GM18505 (cell line): Measurements from ENCODE around the gene YAF2.

Experiments
- ATAC-seq: cut with Tn5 transposase; IDR thresholded peaks from one replicate; pipeline ENCODE4 v1.9.1; 2021; ENCODE audit not compliant: unreplicated experiment
- POLR2A ChIP-seq: IDR thresholded peaks from 4 replicates; pipeline ENCODE4 v1.6.1; 2011; ENCODE audit warnings: borderline replicate concordance; ENCODE audit not compliant: insufficient read depth, insufficient read length; ENCODE audit errors: extremely low read depth

The YAF2 gene, protein sequence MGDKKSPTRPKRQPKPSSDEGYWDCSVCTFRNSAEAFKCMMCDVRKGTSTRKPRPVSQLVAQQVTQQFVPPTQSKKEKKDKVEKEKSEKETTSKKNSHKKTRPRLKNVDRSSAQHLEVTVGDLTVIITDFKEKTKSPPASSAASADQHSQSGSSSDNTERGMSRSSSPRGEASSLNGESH

DNA sequence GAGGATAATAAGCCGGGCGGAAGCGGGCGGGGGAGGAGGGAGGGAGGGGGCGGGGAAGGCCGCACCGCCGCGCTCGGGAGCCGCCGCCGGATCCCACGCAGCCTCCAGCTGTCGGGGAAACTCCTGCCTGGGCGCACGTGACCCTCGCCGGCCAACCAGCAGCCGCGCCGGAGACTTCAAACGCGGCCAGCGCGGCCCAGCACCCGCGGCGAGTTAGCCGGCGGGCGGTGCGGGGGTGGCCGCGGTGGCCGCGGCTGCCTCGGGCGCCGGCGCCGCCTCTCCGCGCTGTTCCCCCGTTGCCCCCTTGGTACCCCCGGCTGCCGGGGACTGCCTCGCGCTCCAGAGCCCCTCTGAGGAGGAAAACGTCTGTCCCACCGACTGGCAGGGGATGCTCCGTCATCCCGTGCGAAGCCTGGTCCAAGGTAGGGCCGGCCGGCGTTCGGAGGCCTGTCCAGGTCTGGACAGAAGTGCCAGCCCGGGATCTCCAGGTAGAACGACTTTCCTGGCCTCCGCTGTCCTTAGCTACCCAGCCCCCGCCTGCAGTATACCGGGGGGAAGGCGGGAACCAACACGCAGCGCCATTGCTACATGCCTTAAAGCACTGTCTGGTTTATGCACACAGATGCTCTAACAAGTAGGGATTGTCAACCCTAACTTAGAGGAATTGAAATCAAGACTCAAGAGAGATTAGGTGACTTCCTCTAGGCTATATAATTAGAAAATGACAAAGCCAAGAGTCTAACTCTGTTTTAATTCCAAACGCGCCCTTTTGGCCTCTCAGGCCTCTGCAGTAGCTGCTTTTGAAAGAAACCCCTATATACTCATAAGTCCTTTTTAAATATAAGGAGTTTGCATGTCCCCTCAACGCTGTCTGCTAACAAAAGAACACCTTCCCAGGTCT, at the start of gene YAF2:
TSS of gene YAF2 (minus strand) at position 9 of the 901 bp plus-strand sequence. CDS start 68 bp downstream, outside the sequence.
- peak; percentile 66 for TF ChIP-seq POLR2A
- peak; percentile 84 for ATAC-seq

DNA sequence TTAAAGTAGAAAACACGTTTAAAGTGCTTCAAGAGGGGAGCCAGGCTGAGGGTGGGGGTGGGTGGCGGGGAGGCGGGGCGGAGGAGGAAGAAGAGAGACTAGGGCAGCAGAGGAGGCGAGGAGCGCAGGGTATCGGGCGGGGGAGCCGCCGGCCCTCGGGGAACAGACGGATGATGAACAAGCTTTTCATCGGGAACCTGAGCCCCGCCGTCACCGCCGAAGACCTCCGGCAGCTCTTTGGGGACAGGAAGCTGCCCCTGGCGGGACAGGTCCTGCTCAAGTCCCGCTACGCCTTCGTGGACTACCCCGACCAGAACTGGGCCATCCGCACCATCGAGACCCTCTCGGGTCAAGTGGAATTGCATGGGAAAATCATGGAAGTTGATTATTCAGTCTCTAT, 48.7 kb upstream of the YAF2 start:
- TF ChIP-seq POLR2A, result no peak

DNA sequence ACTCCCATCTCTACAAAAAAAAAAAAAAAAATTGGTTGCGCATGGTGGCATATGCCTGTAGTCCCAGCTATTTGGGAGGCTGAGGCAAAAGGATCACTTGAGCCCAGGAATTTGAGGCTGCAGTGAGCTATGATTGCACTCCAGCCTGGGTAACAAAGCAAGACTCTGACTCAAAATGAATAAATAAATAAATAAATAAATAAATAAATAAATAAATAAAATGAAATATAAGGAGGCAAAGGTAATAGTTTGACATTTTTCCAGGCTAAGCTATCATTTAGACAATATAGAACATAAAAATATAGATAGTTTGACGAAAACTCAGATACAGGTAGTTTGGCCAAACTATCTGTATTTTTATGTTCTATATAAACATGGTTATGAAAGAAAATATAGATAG, 47.4 kb upstream of the YAF2 start:
- no peak for ATAC-seq

More for the DNA sequence above, 48.7 kb upstream of the YAF2 start:
- no peak for ATAC-seq

DNA sequence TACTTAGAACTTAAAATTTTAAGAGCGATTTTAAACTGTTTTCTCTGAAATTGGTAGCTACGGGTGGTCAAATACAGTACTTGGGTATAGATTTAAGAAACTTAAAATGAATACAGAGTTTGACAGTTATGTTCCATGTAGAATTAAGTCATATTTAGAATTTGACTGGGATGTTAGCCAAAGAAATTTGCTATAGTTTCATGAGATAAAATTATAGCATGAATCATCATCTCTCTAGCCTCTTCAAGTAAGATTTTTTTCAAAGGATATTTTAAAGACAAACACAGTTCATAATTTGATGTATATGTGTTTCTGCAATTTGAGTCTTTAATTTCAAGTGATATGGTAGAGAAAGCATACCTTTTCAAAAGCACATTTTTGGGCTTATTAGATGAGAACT, 46.8 kb upstream of the YAF2 start:
- no peak for ATAC-seq
- TF ChIP-seq POLR2A, result no peak

More for the DNA sequence above, 47.4 kb upstream of the YAF2 start:
- TF ChIP-seq POLR2A, result no peak

DNA sequence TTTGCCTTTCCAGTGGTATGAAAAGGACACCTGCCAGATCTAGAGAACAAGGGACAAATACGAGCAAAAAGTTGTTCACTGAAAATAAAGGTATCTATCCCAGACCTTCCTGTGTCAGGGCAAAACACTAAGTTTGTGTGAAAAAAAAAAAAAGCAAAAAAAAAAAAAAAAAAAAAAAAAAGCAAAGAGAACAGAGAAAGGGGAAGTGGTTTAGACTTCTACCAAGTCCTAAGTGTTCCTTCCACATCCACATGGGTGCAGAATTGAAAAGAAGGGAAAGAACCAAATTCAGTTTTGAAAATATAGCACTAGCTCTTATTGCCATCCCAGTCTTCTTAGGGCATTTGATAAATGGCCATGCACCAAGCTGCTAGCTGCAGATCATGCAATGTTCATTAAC, 46.1 kb upstream of the YAF2 start:
- no peak for TF ChIP-seq POLR2A
- no peak for ATAC-seq

DNA sequence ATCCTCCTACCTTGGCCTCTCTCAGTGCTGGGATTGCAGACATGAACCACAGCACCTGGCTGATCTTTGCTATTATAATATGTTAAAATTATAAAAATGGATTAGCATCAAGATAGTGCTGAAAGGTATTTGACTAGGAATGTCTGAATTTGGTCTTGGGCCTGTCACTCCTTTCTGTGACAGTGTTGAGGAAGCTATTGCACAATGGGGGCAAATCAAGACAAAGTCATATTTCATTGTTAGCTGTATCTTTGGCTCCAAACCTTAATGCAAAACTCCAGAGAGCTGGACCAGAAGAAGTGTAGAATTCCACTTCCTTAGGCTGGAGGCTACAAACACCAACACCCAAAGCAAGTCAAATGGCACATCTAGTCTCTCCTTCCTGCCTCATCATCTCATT, 45.7 kb upstream of the YAF2 start:
- ATAC-seq, result no peak
- TF ChIP-seq POLR2A, result no peak

DNA sequence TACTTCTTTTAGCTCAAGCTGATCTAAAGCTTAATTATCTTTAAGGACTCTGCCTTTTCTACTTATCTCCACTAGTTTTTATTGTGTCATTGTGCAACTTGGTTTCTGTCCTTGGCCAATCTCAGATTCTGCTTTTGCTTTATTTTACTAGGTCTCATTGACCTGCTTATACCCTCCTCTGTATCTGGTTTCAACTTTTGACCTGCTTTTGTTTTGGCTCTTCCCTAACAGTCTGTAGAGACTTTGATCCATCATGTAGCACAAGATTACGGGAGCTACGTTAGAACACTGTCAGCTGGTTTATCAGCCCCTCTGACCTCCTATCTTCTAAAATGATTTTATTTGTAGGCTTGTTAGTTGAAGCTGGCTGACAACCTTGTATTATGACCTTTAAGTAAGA, 44.2 kb upstream of the YAF2 start:
- no peak for TF ChIP-seq POLR2A

DNA sequence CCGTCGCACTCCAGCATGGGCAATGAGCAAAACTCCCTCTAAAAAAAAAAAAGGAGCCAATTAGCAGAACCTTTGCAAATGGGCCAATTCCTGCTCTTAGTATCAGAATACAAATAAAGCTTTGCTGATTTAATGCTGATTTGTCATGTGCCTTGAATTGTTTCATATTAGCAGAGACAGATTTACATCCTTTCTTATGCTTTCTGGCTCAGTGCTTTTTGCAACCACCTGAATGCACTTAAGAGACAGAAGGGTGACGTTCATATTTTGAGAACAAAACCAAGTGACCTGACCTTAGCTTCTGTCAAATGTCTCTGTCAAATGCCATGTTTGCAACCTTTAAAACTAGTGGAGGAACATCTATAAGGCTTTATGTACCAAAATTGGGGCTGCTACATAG, 43.8 kb upstream of the YAF2 start:
- no peak for TF ChIP-seq POLR2A
- ATAC-seq, result no peak

More for the DNA sequence above, 44.2 kb upstream of the YAF2 start:
- ATAC-seq, result no peak

DNA sequence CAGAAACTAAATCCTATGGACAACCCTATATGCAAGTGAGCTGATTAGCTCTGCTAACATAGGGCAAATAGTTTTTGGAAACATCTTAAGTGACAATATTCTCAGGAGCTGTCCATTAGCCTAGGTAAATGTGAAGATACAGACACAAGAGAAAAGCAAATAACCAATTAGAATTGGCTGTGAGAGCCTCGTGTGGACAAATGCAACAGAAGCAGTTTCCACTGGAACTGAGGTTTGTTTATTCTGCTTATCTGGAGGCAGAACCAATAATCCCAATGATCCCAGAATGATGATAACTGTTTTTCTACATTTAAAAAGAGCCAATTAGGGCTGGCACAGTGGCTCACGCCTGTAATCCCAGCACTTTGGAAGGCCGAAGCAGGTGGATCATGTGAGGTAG, 43.2 kb upstream of the YAF2 start:
- no peak for TF ChIP-seq POLR2A

DNA sequence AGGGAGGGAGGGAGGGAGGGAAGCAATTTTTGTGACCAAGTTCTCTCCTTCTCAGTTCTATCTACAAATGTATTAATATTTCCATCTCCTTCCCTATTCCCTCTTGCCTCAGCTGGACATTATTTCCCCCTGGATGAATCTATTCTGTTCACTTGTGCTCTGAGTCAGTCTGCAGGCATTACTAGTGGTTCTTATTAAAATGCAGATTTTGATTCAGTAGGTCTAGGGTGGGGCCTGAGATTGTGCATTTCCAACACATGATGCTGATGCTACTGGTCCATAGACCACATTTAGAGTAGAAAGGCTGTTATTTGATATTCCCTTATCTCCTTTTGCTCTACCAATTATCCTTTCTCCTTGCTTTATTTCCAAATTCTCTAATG, 40.1 kb upstream of the YAF2 start:
- TF ChIP-seq POLR2A, result no peak
- ATAC-seq, result no peak

More for the DNA sequence above, 43.2 kb upstream of the YAF2 start:
- ATAC-seq, result no peak

DNA sequence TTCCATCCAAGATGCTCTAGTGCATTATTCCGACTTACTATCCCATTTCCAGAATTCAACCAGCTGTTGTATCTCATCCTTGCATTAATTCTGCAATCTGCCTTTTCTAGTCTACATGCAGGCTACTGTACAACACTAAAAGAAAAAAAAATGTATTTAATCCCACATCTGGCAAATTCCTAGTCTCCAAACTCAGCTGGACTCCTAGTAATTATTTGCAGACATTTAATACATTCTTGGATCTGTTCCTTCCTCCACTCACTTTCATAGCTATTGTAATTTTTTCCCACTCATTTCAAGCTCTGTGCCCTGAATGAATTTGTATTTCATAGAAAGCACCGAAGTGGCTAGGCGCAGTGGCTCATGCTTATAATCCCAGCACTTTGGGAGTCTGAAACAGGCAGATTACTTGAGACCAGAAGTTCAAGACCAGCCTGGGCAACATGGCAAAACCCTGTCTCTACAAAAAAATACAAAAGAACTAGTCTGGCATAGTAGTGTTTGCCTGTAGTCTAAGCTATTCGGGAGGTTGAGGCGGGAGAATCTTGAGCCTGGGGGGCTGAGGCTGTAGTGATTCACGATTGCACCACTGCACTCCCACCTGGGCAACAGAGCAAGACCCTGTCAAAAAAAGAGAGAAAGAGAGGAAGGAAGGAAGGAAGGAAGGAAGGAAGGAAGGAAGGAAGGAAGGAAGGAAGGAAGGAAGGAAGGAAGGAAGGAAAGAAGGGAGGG, 39.5 kb upstream of the YAF2 start:
- TF ChIP-seq POLR2A, result no peak
- ATAC-seq, result no peak

DNA sequence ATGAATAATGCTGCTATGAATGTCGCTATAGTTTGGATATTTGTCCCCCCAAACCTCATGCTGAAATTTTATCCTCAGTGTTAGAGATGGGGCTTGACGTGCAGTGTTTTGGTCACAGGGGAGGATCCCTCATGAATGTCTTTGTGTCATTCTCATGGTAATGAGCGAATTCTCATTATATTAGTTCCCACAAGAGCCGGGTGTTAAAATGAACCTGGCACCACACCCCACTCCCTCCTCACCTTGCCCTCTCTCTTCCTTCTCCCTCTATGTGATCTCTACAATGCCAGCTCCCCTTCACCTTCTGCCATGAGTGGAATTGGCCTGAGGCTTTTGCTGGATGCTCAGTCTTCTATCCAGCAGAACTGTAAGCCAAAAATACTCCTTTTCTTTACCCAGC, 37.5 kb upstream of the YAF2 start:
- TF ChIP-seq POLR2A, result no peak
- no peak for ATAC-seq

DNA sequence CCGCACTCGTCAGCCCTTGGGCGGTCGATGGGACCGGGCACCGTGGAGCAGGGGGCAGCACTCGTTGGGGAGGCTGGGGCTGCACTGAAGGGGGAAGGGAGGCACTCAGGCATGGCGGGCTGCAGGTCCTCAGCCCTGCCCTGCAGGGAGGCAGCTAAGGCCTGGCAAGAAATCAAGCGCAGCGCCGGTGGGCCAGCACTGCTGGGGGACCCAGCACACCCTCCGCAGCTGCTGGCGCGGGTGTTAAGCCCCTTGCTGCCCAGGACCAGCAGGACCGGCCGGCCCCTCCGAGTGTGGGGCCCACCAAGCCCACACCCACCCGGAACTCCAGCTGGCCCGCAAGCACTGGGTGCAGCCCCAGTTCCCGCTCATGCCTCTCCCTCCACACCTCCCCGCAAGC, 35.7 kb upstream of the YAF2 start:
- no peak for TF ChIP-seq POLR2A
- ATAC-seq, result no peak
